Mammary epithelial cell (primary cell): Measurements from ENCODE around the gene DCTD.

Experiments used
- EZH2 ChIP-seq: IDR thresholded peaks from 2 replicates; pipeline ENCODE4 v1.6.1; 2012; ENCODE audit warnings: low read length, inconsistent platforms, borderline replicate concordance
- TF ChIP-seq, protein P1 (sequence below), 2 donors: IDR thresholded peaks in 1 of 2; conservative IDR thresholded peaks in 1 of 2; 2 replicates each; pipeline ENCODE4 v1.5.1; 2011 to 2012; ENCODE audit warnings: inconsistent platforms in 2 of 2, low read length in 2 of 2, mild to moderate bottlenecking in 2 of 2, control low read depth in 1 of 2, low read depth in 1 of 2; ENCODE audit not compliant: insufficient read depth in 1 of 2; ENCODE audit errors: extremely low read depth in 1 of 2

DNA sequence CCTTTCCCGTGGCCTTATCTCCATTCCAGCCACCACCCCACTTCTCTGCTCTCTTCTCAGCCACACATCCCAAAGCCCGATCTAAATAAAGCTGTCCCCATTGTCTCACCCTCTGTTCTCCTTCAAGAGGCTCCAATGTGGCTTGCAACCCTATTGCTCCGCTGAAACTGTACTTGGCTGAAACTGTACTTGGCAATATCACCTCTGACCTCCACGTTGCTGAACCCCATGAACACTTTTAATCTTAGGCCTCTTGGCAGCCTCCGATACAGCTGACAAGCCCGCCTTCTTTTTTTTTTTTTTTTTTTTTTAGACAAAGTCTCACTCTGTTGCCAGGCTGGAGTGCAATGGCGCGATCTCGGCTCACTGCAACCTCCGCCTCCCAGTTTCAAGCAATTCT lies 12.1 kb downstream of the DCTD start:
- TF ChIP-seq, protein P1, sequence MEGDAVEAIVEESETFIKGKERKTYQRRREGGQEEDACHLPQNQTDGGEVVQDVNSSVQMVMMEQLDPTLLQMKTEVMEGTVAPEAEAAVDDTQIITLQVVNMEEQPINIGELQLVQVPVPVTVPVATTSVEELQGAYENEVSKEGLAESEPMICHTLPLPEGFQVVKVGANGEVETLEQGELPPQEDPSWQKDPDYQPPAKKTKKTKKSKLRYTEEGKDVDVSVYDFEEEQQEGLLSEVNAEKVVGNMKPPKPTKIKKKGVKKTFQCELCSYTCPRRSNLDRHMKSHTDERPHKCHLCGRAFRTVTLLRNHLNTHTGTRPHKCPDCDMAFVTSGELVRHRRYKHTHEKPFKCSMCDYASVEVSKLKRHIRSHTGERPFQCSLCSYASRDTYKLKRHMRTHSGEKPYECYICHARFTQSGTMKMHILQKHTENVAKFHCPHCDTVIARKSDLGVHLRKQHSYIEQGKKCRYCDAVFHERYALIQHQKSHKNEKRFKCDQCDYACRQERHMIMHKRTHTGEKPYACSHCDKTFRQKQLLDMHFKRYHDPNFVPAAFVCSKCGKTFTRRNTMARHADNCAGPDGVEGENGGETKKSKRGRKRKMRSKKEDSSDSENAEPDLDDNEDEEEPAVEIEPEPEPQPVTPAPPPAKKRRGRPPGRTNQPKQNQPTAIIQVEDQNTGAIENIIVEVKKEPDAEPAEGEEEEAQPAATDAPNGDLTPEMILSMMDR (conservative IDR thresholded peaks at IDR 0.05 in 1 of 2, IDR thresholded peaks at IDR 0.05 in 1 of 2; ENCODE audit: extremely low read depth in 1 of 2, insufficient read depth in 1 of 2, low read depth in 1 of 2, low read length in 2 of 2), result no peak
- TF ChIP-seq EZH2, result no peak
